Activated CD8-positive, alpha-beta memory T cell treated with anti-CD3 and anti-CD28 coated beads for 1 hour (primary cell): ENCODE data around the gene ATP13A4.

Experiments used
- DNase-seq, 2 donors: peaks; one replicate each; pipeline ENCODE4 v3.0.0-alpha.2; 2020; ENCODE audit warnings: low read depth in 1 of 2; ENCODE audit errors: extremely low read depth in 1 of 2

The ATP13A4 gene

GRCh38 chr3:193498215-193498614 is 56.5 kb downstream of the ATP13A4 start:
- DNase-seq = no peak

GRCh38 chr3:193496658-193497057 is 58.0 kb downstream of the ATP13A4 start:
- DNase-seq = no peak

- no peak for DNase-seq
Measured at GRCh38 chr3:193491026-193491425, 63.7 kb downstream of the ATP13A4 start.

GRCh38 chr3:193490580-193490979 is 64.1 kb downstream of the ATP13A4 start:
- DNase-seq = no peak

- no peak for DNase-seq
Measured at GRCh38 chr3:193489949-193490348, 64.7 kb downstream of the ATP13A4 start.

- DNase-seq = no peak
Measured at GRCh38 chr3:193488741-193489140, 66.0 kb downstream of the ATP13A4 start.

- no peak for DNase-seq
Measured at GRCh38 chr3:193483988-193484539, 70.6 kb downstream of the ATP13A4 start.

- DNase-seq = no peak
Measured at GRCh38 chr3:193481436-193481835, 73.3 kb downstream of the ATP13A4 start.

- no peak for DNase-seq
Measured at GRCh38 chr3:193474446-193474845, 80.2 kb downstream of the ATP13A4 start.

- DNase-seq = no peak
Measured at GRCh38 chr3:193470710-193471109, 84.0 kb downstream of the ATP13A4 start.

GRCh38 chr3:193465992-193466608 is 88.6 kb downstream of the ATP13A4 start:
- DNase-seq = no peak

GRCh38 chr3:193464889-193465288 is 89.8 kb downstream of the ATP13A4 start:
- no peak for DNase-seq

GRCh38 chr3:193457526-193457925 is 97.2 kb downstream of the ATP13A4 start:
- DNase-seq = no peak

GRCh38 chr3:193452338-193452737 is 102.4 kb downstream of the ATP13A4 start:
- DNase-seq = no peak

- DNase-seq = no peak
Measured at GRCh38 chr3:193451902-193452301, 102.8 kb downstream of the ATP13A4 start.

GRCh38 chr3:193446965-193447602 is 107.6 kb downstream of the ATP13A4 start:
- DNase-seq = no peak

GRCh38 chr3:193439423-193439822 is 115.3 kb downstream of the ATP13A4 start:
- DNase-seq = no peak

- no peak for DNase-seq
Measured at GRCh38 chr3:193418576-193419373, 135.9 kb downstream of the ATP13A4 start.

GRCh38 chr3:193416629-193417028 is 138.1 kb downstream of the ATP13A4 start:
- DNase-seq = no peak

- DNase-seq = no peak
Measured at GRCh38 chr3:193407688-193408087, 147.0 kb downstream of the ATP13A4 start.

GRCh38 chr3:193407112-193407511 is 147.6 kb downstream of the ATP13A4 start:
- DNase-seq = no peak

- no peak for DNase-seq
Measured at GRCh38 chr3:193403307-193403706, 151.4 kb downstream of the ATP13A4 start.
